GM19043 (cell line): ENCODE measurements around the gene HERC2.

Experiments used
- ATAC-seq: cut with Tn5 transposase; IDR thresholded peaks from one replicate; pipeline ENCODE4 v1.9.1; 2021; ENCODE audit warnings: low read depth; ENCODE audit not compliant: unreplicated experiment

Gene HERC2

DNA sequence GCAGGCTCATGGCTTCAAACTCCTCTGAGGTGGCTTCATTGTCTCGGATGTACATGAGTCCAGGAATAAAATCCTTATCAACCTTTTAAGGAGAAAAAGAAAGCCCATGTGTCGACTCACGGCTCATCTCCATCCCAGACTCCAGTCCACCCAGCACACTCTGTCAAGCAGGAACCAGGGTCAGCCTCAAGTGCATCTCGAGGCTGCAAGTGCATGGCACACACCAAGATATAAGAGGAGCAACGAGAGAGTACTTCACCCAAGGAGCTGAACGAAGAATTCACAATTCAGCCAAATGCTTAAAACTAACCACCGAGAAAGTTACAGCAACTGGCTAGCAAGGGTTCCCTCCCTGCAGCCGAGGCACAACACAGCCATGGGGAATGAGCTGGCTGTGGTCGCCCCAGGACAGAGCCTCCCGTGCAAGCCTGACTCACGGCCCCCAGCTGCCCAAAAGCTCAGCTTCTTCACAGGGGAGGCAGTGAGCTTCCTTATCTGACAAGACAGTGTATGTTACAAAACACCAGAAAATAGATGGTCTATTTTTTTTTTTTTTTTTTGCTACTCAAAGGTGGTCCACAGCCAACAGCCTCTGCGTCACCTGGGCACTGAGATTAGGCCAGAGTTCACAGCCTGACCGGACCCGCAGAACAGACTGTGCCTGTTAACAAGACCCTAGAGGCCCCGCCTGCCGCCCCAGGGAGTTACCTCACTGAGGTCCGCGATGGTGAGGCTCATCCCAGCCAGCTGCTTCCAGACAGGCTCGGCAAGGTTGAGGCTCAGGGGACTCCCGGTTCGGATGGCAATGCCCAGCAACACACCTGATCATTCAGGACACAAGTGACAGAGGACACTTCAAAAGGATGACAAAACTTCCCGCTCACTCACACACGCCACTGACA is 207.0 kb downstream of the HERC2 start:
- no peak for ATAC-seq

DNA sequence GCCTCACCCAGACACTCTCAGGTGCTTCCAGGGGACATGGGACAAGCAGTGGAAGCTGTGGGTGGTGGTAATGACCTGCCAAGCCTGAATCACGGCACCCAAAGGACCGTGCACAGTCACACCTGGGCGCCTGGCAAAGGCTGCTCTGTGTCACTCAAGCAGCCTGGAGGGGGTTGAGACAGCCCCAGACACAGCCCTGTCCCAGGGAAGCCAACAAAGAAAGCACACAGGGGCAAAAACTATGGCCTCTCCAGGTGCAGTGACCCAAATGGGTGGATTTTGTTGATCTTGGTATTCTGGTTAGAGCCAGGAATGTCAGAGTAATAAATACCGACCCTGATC is 207.9 kb downstream of the HERC2 start:
- no peak for ATAC-seq

DNA sequence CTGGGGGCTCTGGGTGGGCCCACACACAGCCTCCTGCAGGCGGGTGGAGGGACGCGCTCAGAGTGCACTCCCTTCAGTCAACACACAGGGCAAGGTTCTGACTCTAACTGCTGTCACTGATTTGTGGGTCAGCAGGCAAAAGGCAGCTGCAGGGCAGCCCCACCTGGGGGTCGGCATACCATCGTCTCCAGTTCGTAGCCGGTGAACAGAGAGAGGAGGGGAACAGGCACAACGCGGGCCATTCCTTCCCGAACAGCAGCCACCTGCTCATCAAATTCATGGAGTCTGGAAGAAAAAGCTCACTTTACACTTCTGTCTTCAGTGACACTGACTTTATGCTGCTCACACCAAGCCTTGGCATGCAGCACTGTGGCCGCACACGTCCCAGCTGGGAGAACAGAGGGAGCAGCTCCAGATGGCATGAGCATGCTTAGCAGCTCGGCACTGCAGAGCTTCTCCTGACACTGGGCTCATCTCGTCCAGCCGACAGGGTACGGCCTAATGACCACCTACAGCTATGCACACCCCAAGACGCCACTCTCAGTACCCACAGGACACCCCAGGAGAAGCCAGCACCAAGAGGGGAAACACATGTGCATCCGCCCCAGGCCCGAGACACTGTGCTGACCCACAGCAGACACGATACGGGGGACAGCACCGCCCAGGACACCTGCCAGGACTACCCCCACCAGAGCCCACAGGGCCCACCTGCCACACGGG is 208.4 kb downstream of the HERC2 start:
- ATAC-seq, result no peak

DNA sequence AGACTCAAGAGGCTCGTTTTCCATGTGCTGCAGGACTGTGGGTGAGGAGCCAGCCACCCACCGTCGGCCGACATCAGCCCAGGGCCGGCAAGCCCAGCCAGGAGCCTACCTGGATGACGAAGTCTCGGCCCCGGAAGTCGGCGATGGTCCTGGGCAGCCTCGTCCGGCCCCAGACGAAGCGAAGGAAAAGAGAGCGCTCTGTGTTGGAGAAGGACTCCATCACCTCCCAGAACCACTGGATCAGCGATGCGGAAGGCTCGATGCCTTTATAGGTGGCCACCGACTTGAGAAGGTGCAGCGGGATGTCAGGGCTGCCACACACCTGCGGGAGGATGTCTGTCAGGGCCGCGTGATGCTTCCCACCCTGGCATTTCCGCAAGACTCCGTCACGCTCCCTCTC is 209.0 kb downstream of the HERC2 start:
- no peak for ATAC-seq

DNA sequence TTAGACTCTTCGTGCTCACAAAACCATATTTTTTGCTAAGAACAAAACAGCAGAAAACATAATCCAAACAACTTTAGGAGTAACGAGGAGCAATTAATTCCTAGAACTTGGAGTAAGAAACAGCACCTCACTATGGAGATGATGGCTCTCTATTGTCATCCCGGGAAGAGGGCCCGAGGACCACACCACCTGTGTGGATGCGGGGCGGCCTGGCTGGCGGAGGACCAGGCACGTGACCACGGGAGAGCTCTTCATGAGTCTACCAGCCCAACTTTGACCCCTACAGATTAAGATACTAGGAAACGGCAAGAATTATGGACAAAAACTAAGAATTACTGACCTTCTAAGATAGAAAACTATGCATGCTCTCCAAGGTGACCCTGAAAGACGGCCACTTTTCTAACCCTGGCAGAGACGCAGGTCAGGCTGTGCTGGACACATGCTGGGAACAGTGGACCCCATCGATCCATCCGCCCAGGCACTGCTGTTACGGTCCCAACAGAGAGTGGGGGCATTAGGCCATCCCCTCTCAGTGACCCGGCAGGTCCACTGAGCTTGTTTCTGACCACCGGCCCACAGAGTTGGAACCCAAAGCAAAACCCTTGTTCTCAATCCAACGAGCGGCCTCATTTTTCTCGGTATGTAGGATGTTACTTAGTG is 209.7 kb downstream of the HERC2 start:
- no peak for ATAC-seq

DNA sequence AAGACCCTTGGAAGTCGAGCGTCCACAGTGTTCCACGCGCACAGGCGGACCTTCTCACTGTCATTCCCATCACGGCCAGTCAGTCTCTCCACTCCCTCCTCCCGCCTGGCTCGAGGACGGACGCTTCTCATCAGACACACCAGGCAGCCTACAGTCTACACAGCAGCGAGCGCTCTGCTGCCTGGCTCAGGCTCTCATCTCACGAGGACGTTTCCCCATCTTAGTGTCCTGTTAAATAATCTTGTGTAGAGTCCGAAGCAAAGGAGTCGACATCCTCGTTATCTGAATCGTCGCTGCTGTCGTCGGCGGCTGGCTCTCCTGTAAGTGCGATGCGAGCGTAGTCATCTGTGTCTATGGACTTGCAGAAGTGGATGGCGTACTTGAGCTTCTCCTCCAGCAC is 210.4 kb downstream of the HERC2 start:
- ATAC-seq, result no peak

DNA sequence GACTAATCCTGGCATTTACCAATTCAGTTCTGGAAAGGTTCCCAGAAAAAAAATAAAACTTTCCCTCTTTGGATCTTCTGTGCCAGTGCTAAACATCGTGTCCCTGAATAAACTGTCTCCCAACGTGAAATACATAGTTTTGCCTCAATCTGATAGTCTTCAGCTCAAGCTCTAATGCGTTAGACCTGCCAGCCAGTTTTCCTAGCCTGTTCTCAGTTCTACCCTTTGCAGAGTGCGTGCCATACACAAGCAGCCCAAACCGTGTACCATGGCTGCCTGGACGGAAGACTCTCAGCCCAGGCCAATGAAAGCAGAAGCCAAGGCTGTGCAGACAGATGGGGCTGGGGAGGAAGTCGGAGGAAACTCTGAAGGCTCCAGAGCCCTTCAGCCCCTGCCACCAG is 211.5 kb downstream of the HERC2 start:
- ATAC-seq, result no peak

DNA sequence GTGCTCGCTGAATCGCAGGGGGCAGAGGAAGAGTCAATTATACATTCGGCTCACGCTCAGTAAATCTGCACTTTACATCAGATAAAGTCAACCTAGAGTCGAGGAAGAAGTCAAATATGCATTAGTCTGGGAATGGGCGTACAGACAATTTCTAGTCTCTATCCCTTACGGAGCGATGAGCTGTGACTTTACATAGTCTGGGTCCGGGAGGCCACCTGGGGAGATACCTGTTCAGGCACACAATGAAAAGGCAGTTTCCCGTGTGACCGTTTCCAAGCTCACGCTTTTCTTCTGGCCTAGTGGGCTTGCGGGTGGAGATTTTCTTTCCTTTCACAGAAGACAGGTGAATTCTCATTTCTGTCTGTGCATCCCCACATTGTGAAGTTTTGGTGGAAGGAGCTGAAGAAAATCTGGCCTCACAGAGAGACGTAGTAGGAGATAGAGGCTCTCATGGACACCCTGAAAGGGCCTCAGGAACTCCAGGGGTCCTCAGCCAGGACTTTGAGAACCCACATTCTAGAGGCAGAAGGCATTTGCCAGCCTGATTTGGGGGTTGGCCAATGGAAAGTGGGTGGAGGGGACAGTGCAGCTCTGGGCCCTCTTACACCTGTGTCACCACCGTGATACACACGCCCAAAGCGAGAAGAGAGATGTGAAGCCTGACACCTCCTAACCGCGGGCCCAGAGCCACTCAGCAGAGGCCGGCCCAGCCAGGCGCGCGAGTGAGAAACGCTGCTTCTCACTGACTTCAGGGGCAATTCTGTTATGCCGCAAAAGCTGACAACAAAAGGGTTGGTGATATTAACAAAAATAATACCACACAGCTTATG is 212.1 kb downstream of the HERC2 start:
- no peak for ATAC-seq

DNA sequence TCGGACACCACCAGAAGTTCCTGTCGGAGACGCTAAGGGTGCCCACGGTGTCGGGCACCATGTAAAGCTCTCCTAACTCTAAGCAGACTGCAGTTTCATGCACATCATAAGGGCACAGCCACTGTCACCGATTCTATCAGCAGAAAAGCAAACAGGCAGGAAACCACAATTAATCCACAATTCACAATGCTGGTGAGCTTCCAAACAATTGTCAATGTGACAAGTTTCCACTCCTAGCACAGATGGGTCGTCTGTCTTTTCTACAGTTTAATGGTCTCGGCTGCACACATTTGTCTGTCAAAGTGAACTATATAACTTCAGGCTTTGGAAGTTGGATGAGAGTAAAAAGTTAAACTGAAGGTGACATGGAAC is 214.1 kb downstream of the HERC2 start:
- no peak for ATAC-seq

DNA sequence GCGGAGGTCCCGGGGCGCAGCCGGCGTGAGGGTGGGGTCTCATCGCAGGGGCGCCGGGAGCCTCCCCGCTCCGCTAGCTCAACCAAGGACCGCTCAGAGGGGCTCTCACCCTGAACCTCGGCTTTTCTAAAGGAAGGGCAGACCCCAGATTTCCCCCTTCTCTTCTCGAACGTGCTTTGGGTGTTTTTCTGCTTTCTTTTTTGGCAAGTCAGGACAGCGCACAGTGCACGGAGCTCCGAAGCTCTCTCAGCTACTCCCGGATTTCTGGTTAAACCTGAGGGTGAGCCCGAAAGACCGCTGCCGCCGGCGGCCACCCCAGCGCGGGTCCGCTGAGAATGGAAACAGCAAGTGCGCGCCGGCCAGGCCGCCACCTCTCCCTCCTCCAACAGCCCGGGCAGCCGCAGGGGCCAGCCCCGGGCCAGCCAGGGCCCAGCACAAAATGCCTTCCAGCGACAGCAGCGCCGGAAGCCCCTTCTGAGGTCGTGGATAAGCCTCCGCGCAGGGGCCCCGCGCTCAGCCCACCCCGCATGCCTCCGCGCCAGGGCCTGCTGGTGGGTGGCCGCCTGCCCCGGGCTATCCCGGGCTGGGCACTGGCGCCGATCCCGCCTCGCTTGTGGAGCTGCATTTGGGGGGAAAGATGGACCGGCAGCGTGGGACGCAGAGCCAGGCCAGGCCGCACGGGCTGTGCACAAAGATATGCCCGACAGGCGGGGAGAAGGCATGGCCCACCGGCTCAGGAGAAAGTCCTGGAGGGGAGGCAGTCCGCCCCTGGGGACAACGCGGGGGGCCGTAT is 214.7 kb downstream of the HERC2 start:
- no peak for ATAC-seq

DNA sequence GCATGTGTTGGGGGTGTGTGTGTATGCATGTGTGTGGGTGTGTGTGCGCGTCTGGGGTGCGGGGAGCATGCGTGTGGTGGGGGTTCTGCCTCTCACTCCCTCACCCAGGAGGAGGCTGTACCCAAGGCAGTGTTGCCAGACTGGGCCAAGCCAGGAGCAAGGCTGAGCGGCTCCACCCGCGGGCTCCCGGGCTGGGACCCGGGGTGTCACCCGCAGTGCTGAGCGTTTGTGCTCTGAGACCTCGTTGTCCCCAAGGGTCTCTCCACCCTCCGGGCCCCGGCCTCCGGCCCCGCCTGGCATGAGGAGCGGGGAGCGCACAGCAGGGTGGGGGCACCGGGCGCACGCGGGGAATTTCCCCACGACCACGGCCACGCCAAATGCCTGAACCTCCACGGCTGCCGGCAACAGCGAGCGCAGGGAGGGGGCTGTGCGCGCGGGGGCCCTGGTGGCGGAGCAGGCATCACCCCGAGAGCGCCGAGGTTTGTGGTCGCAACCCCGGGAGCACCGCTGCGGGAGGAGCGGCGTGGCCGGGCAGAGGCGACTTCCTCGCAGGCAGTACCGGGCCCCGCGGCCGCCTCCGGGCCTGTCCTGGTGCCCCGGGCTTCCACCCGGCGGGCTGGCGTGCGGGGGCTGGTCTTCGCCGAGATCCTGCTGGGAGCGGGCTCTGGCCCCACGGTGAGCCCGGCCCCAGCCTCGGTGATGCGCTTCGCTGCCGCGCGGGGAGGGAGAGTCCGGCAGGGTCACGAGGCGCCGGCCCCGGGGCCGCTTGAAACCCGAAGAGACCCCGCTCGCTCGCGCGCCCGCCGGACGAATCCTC is 215.5 kb downstream of the HERC2 start:
- no peak for ATAC-seq

DNA sequence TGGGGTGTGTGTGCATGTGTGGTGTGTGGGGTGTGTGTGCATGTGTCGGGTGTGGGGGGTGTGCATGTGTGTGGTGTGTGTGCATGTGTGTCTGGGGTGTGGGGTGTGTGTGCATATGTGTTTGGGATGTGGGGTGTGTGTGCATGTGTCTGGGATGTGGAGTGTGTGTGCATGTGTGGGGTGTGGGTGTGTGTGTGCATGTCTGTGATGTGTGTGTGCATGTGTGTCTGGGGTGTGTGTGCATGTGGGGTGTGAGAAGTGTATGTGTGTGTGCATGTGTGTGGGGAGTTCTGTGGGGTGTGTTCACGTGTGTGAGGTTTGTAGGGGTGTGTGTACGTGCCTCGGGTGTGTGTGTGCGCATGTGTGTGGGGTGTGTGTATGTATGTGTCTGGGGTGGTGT is 216.2 kb downstream of the HERC2 start:
- ATAC-seq, result no peak

DNA sequence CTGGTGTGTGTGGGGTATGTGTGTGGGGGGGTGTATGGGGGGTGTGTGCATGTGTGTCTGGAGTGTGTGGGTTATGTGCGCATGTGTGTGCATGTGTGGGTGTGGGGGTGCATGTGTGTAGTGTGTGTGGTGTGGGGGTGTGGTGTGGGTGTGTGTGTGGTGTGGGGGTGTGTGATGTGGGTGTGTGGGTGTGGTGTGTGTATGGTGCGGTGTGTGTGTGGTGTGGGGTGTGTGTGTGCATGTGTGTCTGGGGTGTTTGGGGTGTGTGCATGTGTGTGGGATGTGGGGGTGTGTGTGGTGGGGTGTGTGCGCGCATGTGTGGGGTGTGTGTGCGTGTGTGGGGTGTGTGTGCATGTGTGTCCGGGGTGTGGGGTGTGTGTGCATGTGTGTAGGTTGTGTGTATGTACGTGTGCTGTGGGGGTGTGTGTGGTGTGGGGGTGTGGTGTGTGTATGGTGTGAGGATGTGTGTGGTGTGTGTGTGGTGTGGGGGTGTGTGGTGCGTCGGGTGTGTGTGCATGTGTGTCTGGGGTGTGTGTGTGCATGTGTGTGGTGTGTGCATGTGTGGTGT is 216.7 kb downstream of the HERC2 start:
- ATAC-seq, result no peak

DNA sequence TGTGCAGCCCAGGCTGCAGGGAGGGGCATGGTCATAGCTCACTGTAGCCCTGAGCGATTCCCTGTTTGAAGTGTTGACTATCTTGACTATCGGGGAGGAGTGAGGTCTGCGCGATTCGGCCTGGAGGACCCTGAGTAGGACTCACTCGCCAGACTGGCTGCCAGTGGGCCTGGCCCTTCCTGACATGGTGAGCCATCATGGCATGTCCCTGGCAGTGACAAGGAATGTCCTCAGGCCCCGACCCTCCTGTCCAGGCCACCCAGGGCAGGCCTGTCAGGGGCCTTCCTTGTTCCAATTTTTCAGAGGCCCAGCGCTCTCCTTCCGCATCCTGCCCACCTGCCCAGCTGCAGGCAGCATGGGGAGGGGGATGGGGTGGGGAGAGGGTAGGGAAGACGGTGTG is 217.7 kb downstream of the HERC2 start:
- ATAC-seq, result no peak

DNA sequence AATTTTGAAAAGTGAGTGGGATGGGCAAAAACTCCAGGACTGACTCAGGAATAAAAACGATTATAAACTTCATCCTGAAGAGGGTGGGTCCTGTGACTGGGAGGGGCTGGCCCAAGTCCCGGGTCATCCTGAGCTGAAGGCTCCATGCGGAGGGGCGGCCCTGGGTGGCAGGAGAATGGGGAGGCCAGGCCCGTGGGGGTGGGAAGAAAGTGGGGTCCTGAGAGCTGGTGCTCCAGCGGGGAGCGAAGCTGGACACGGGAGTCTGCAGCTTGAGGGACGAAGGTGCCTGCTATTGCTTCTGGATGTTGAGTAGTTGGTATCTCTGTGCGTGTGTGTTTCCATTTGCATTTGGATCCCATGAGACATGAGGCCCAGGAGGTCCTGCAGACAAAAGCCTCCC is 218.1 kb downstream of the HERC2 start:
- ATAC-seq, result no peak

DNA sequence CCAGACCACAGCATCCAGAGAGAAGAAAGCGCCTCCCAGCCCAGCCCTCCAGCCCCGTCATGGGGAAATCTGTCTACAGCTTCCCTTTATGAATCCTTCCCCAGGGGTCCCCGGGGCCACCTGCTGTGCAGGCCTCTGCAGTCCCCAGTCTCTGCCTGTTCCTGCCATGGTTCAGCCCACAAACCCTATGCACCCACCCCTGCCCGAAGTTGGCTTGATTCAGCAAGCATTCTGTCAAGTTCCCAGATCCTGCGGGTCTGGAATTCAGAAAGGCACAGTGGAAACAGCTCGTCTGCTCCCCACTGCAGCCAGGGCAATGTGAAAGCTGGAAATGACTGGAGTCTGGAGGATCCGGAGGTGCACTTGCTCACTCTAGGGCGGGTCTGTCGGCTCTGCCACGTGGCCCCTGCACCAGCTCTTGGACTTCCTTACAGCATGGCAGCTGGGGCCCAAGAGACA is 220.0 kb downstream of the HERC2 start:
- ATAC-seq, result no peak

DNA sequence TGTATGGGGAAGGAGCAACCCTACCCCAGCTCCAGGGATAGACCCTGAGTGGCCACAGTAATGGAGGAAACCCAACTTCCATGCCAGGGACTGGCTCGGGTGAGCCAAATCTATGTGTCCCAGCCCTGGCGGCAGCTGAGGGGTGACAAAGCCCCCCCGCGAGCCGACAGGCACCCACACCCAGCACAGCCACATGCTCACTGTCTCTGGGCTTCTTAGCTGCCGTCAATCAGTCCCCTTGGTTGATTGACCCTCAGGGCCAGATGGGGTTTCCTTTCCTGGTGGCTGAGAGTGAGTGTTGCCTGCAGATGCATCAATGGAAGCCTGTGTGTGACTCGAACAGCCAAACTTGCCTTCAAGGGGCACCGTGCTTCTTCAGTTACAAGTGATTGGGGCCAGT is 220.8 kb downstream of the HERC2 start:
- ATAC-seq, result no peak

DNA sequence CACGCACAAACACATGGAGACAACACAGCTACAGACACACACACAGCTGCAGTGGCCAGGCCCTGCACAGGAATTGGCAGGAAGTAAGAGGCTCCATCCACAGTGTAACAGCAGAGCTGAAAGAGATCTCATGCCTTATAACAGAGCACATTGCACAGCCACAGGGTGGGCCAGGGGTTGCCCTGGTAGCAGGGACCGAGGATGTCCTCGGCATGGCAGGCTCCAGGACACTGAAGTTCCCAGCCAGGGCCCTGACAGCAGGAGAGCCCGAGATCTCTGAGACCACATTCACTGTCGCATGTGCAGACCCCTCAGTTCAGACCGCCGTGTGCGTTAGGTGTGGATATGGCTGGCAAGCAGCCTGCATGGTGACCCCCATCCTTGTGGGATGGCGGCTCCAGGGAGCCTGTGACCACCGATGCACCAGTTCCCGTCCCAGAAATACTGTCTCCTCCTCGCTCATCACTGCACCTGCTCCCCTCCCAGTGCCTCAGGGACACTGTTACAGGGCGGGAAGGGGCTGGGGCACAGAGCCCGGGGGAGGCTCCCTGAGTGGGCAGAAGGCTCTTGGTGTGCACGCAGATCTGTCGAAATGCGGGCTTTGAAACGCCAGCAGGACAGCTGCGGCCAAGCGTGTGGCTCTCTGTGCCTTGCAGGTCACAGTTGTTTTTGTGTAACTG is 221.3 kb downstream of the HERC2 start:
- no peak for ATAC-seq
